Measurements from ENCODE around the gene MYBPC1. TPM values are rescaled to one million over a fixed set of nuclear protein-coding genes. Genes with fewer than 3 reads are reported as not detected.

Gene MYBPC1
- total and polyA plus RNA-seq, 9 of the 15 experiments (the other 6 are each of a cell fraction or from before 2014, with no cell fraction given), result not detected

DNA sequence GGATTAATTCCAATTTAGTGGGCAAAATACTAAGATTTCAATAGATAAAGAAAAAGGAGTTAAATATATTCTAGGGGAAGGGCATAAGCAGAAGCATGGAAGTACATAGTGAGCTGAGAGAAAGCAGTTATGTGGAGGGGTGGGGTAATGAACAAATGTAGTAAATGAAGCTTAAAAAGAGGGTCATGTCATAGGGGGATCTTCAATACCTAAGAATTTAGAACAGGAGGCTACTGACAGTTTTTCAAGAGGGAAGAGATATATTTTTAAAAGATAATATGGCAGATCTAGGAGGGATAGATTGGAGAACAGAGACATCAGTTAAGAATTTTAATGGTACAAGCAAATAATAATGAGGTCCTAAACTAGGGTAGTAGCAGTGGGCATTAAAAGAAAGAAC, 135.1 kb downstream of the MYBPC1 start:
- Histone ChIP-seq H3K27me3 (ENCODE audit: control insufficient read depth in 2 of 2, insufficient read depth in 2 of 2, low read length in 2 of 2) (no peaks in the 10 kb centered on the region), H3K9me3 (replicated peaks; ENCODE audit: control insufficient read depth, insufficient read depth, low read depth, low read length) (no peaks in the 10 kb centered on the region), H3K27ac (ENCODE audit: extremely low read depth, low read depth, low read length) (no peak overlapping the region), H3K9ac (ENCODE audit: insufficient read depth in 1 of 2, low read depth in 2 of 2, low read length in 2 of 2) (no peak overlapping the region), H3K4me3 (no peak overlapping the region), H3K36me3 (ENCODE audit: control insufficient read depth, insufficient read depth, low read length) (peaks cover 91% of the 10 kb centered on the region), H3K79me2 (ENCODE audit: control insufficient read depth, insufficient read depth, low read length) (no peaks in the 10 kb centered on the region), H3K4me1 (replicated peaks in 1 of 2; ENCODE audit: control insufficient read depth in 2 of 2, insufficient read depth in 2 of 2, low read length in 2 of 2) (no peaks in the 10 kb centered on the region), H3K4me2 (ENCODE audit: insufficient read depth, low read length) (no peak overlapping the region), H4K20me1 (replicated peaks; ENCODE audit: control insufficient read depth, insufficient read depth, low read length) (no peaks in the 10 kb centered on the region), H2AFZ (ENCODE audit: low read depth, low read length) (no peak overlapping the region), H3K9me1 (ENCODE audit: control insufficient read depth, insufficient read depth, low read length) (no peaks in the 10 kb centered on the region)
- BruUV-seq (replicated peaks), result no TSS peak
- intact Hi-C loops (cut with micrococcal nuclease), result no loop called here
- FAIRE-seq (no peak), ATAC-seq (peak; percentile 66), DNase-seq (ENCODE audit: extremely low read depth in 1 of 4, low spot score in 3 of 4) (no peak)
- POLR2A ChIA-PET, result interaction anchor here (0.9 to 1.6 kb wide), 2 partner anchors 15 to 100 kb away, joined by 3 read pairs; no protein-coding TSS in a partner anchor
- no peak for TF ChIP-seq TCFL5 (CRISPR knock-in tag; conservative IDR thresholded peaks at IDR 0.05)
- TF ChIP-seq POLR2B (IDR thresholded peaks at IDR 0.05; ENCODE audit: low read depth, partially characterized antibody), result peak; percentile 60
- no peak for TF ChIP-seq FOXA1 (IDR thresholded peaks at IDR 0.05; ENCODE audit: borderline replicate concordance)
- TF ChIP-seq, protein P1, sequence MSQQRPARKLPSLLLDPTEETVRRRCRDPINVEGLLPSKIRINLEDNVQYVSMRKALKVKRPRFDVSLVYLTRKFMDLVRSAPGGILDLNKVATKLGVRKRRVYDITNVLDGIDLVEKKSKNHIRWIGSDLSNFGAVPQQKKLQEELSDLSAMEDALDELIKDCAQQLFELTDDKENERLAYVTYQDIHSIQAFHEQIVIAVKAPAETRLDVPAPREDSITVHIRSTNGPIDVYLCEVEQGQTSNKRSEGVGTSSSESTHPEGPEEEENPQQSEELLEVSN (IDR thresholded peaks at IDR 0.05; ENCODE audit: borderline replicate concordance in 1 of 2, extremely low read depth in 1 of 2, insufficient read depth in 1 of 2, insufficient read length in 1 of 2, low read depth in 1 of 2, low read length in 1 of 2, poor library complexity in 1 of 2, severe bottlenecking in 1 of 2), result no peak
- peak; percentile 58; the same call in 1 of the 2 replicates for TF ChIP-seq POLR2A (conservative IDR thresholded peaks at IDR 0.05)
- TF ChIP-seq ZNF354B (CRISPR knock-in tag; IDR thresholded peaks at IDR 0.05), result no peak
- TF ChIP-seq, protein P2, sequence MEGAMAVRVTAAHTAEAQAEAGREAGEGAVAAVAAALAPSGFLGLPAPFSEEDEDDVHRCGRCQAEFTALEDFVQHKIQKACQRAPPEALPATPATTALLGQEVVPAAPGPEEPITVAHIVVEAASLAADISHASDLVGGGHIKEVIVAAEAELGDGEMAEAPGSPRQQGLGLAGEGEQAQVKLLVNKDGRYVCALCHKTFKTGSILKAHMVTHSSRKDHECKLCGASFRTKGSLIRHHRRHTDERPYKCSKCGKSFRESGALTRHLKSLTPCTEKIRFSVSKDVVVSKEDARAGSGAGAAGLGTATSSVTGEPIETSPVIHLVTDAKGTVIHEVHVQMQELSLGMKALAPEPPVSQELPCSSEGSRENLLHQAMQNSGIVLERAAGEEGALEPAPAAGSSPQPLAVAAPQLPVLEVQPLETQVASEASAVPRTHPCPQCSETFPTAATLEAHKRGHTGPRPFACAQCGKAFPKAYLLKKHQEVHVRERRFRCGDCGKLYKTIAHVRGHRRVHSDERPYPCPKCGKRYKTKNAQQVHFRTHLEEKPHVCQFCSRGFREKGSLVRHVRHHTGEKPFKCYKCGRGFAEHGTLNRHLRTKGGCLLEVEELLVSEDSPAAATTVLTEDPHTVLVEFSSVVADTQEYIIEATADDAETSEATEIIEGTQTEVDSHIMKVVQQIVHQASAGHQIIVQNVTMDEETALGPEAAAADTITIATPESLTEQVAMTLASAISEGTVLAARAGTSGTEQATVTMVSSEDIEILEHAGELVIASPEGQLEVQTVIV (CRISPR knock-in tag; IDR thresholded peaks at IDR 0.05; ENCODE audit: borderline replicate concordance), result 0 out of 2 replicates have a peak, but pooled peaks have one; percentile 48
- peak; percentile 65 for TF ChIP-seq SUPT5H (IDR thresholded peaks at IDR 0.05)
- CTCF ChIA-PET (ENCODE audit: low intra/inter-chr PET ratio), result no interaction called here
- in situ Hi-C loops (cut with MboI), result no loop called here

All from K562 (cell line).